ENCODE data around the gene ERICH2. TPM values are rescaled to one million over a fixed set of nuclear protein-coding genes. Genes with fewer than 3 reads are reported as not detected.

ERICH2 gene
- polyA plus RNA-seq, 3 donors: not detected

DNA sequence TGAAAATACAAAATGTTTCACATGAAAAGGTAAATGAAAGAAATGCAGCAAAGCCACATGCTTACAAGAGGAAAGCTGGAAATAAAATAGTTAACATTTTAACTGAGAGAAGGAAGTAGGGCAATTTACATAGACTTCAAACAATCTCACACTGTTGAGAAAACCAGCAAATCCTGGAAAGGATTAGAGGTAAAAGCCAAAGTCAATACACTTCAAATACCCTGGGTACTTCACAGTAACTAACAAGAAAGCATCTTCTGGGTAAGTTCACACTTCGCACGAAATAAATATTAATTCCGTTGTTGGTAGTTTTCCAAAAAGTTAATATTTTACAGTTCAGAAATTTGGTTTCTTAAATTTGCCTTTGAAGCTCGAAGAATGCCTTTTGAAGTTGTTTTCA, 3.5 kb upstream of the ERICH2 start:
- intact Hi-C loops (cut with micrococcal nuclease): no loop called here
- H3K27ac Mint-ChIP-seq: no peak overlapping the region

DNA sequence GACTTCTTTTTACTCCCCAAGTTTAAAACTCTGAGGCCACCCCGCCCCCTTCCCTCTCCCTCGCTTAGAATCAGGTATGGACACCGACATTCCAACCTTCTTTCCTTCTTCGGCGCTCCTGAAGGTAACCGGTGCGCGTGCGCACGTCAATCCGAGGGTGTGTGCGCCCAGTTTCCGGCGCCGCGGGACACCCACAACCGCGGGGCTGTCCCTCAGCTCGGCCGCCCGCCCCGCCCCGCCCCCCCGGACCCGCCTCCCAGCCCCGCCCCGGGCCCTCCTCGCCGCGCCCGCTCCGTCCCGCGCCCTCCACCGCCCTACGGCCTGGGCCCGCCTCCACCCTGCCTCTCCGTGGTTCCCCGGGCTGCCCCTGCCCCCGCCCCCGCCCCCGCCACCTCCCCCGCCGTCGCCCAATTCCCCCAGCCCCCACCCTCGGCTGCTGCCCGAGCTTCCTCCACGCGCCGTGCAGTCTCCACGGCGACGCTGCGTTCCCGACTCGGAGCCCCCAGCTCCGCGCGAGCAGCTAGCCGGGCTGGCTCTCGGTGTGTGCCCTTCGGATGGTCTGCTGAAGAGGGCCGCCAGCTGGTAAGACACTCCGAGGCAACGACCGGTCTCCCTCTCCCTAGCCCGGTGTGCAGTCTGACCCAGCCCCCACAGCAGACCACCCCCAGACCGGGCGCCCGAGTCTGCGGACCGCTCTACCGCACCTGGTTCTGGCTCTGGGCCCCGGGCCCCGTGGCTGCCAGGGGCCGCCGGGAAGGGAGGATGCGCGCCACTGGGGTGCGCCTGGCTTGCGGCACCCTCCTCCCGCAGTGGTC, 635 bp downstream of the ERICH2 start:
- peak; percentile 23 to 51 (median 41) for DNase-seq
- no peaks in the 10 kb centered on the region for H4K20me1 ChIP-seq (ENCODE audit: insufficient read depth, low read length)
- Mint-ChIP-seq H3K9me3 (peaks cover 0 to 7% (median 0%) of the 10 kb centered on the region in 7 donors), H3K27me3 (ENCODE audit: low read depth in 3 of 3) (peaks cover 43 to 66% (median 51%) of the 10 kb centered on the region in 3 donors), H3K27ac (peak overlapping the region in 3 of 7 donors; percentile 45 to 84 (median 53)), H3K4me3 (peak overlapping the region; percentile 81 to 91), H3K36me3 (peaks cover 0 to 4% of the 10 kb centered on the region in 2 donors), H3K4me1 (peaks cover 15% of the 10 kb centered on the region)
- H3K9me3 ChIP-seq (replicated peaks in 1 of 2; ENCODE audit: control insufficient read depth in 1 of 2, insufficient read depth in 1 of 2, low read length in 2 of 2): no peaks in the 10 kb centered on the region
- H2AFZ ChIP-seq (ENCODE audit: insufficient read depth, low read depth, low read length, poor library complexity, severe bottlenecking): peak overlapping the region; percentile 86
- intact Hi-C loops (cut with micrococcal nuclease): no loop called here
- H3K9ac ChIP-seq (ENCODE audit: insufficient read depth, low read length, poor library complexity, severe bottlenecking): peak overlapping the region; percentile 38
- H3K27ac ChIP-seq (ENCODE audit: low read depth in 1 of 2, low read length in 2 of 2): no peak overlapping the region
- peak overlapping the region; percentile 67 to 85 (median 72) for H3K4me3 ChIP-seq (replicated peaks in 1 of 3; ENCODE audit: low read depth in 2 of 3, low read length in 3 of 3)
- TF ChIP-seq, protein P1, sequence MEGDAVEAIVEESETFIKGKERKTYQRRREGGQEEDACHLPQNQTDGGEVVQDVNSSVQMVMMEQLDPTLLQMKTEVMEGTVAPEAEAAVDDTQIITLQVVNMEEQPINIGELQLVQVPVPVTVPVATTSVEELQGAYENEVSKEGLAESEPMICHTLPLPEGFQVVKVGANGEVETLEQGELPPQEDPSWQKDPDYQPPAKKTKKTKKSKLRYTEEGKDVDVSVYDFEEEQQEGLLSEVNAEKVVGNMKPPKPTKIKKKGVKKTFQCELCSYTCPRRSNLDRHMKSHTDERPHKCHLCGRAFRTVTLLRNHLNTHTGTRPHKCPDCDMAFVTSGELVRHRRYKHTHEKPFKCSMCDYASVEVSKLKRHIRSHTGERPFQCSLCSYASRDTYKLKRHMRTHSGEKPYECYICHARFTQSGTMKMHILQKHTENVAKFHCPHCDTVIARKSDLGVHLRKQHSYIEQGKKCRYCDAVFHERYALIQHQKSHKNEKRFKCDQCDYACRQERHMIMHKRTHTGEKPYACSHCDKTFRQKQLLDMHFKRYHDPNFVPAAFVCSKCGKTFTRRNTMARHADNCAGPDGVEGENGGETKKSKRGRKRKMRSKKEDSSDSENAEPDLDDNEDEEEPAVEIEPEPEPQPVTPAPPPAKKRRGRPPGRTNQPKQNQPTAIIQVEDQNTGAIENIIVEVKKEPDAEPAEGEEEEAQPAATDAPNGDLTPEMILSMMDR (IDR thresholded peaks at IDR 0.05): no peak
- WGBS (ENCODE audit: insufficient coverage): 0% methylated on average over 39 of the region's 82 CpGs
- no peaks in the 10 kb centered on the region for H3K36me3 ChIP-seq (replicated peaks in 1 of 2; ENCODE audit: control insufficient read depth in 1 of 2, insufficient read depth in 2 of 2, low read length in 2 of 2)
- H3K4me1 ChIP-seq (ENCODE audit: control insufficient read depth in 1 of 2, insufficient read depth in 2 of 2, low read length in 2 of 2): peaks cover 14 to 15% of the 10 kb centered on the region in 2 donors
- peaks cover 41 to 53% of the 10 kb centered on the region in 2 donors for H3K27me3 ChIP-seq (ENCODE audit: control insufficient read depth in 2 of 2, insufficient read depth in 2 of 2, low read length in 2 of 2)
- H3K4me2 ChIP-seq (replicated peaks; ENCODE audit: extremely low read depth, low read length, poor library complexity, severe bottlenecking): peak overlapping the region; percentile 89
- H3K79me2 ChIP-seq (ENCODE audit: insufficient read depth, low read length): no peaks in the 10 kb centered on the region

More for the DNA sequence above, 3.5 kb upstream of the ERICH2 start:
- H3K9me3 ChIP-seq (replicated peaks in 1 of 2; ENCODE audit: control insufficient read depth in 1 of 2, insufficient read depth in 1 of 2, low read length in 2 of 2): no peaks in the 10 kb centered on the region
- no peaks in the 10 kb centered on the region for H3K36me3 ChIP-seq (replicated peaks in 1 of 2; ENCODE audit: control insufficient read depth in 1 of 2, insufficient read depth in 2 of 2, low read length in 2 of 2)
- peaks cover 14 to 15% of the 10 kb centered on the region in 2 donors for H3K4me1 ChIP-seq (ENCODE audit: control insufficient read depth in 1 of 2, insufficient read depth in 2 of 2, low read length in 2 of 2)
- H3K27ac ChIP-seq (ENCODE audit: low read depth in 1 of 2, low read length in 2 of 2): no peak overlapping the region
- H3K9ac ChIP-seq (ENCODE audit: insufficient read depth, low read length, poor library complexity, severe bottlenecking): no peak overlapping the region
- H3K4me2 ChIP-seq (replicated peaks; ENCODE audit: extremely low read depth, low read length, poor library complexity, severe bottlenecking): no peak overlapping the region
- no CpG with 5 or more reads among the region's 4 CpGs for WGBS (ENCODE audit: insufficient coverage)
- peak overlapping the region in 1 of 2 donors; percentile 35 for H3K4me3 Mint-ChIP-seq
- H3K4me3 ChIP-seq (replicated peaks in 1 of 3; ENCODE audit: low read depth in 2 of 3, low read length in 3 of 3): no peak overlapping the region
- H2AFZ ChIP-seq (ENCODE audit: insufficient read depth, low read depth, low read length, poor library complexity, severe bottlenecking): no peak overlapping the region
- no peaks in the 10 kb centered on the region for H3K79me2 ChIP-seq (ENCODE audit: insufficient read depth, low read length)
- peaks cover 15% of the 10 kb centered on the region for H3K4me1 Mint-ChIP-seq
- TF ChIP-seq, protein P1 (IDR thresholded peaks at IDR 0.05): no peak
- peaks cover 12 to 44% (median 30%) of the 10 kb centered on the region in 3 donors for H3K27me3 Mint-ChIP-seq (ENCODE audit: low read depth in 3 of 3)
- DNase-seq: no peak
- peaks cover 0 to 7% (median 0%) of the 10 kb centered on the region in 7 donors for H3K9me3 Mint-ChIP-seq
- H3K27me3 ChIP-seq (ENCODE audit: control insufficient read depth in 2 of 2, insufficient read depth in 2 of 2, low read length in 2 of 2): peaks cover 16 to 21% of the 10 kb centered on the region in 2 donors
- no peaks in the 10 kb centered on the region for H4K20me1 ChIP-seq (ENCODE audit: insufficient read depth, low read length)
- peaks cover 0 to 4% of the 10 kb centered on the region in 2 donors for H3K36me3 Mint-ChIP-seq

Data from CD14-positive monocyte (primary cell).